ENCODE data around the gene AMER1. TPM values are rescaled to one million over a fixed set of nuclear protein-coding genes. Genes with fewer than 3 reads are reported as not detected.
"Not testable (repeated sequence)": the region's sequence is repeated elsewhere in the genome, so short reads cannot be mapped to it uniquely, and the experiment has no call there.

AMER1 gene
- total and polyA plus RNA-seq, 2 of the 4 experiments (the other 2 are of a cell fraction), result 1.3 to 2.2 TPM

DNA sequence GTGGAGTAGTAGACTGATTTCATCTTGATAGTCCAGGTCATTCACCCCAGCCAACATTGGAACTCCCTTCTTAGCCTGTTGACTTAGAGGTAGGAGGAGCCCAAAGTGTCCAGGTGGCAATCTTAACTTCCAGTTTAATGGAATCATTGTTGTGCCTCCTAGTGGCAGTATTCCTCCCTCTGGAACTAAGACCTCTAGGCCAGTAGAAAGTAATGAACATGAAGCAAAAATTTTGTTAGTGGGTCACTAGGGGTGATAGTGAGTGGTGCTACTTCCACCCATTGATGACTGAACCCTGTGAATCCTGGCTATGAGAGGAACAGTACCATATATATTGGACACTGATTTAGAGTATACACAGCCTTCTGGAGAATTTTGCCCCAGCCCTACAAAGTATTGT lies 8.5 kb upstream of the AMER1 start:
- H3K56ac ChIP-seq (ENCODE audit: extremely low read depth, insufficient read depth, low read length); H3K18ac ChIP-seq (ENCODE audit: low read depth, low read length); CTCF ChIA-PET; intact Hi-C loops (cut with micrococcal nuclease); H4K20me1 ChIP-seq (ENCODE audit: insufficient read depth, low read length); H3K23ac ChIP-seq (ENCODE audit: low read depth, low read length); H2BK15ac ChIP-seq (ENCODE audit: low read depth, low read length); H2BK20ac ChIP-seq (ENCODE audit: low read depth, low read length); H2BK120ac ChIP-seq (ENCODE audit: low read depth, low read length); in situ Hi-C loops (cut with MboI; ENCODE audit: low sequenced_read_pairs); H3K79me1 ChIP-seq (ENCODE audit: low read depth in 1 of 2, low read length in 2 of 2); BruUV-seq (replicated peaks); H3K4me3 ChIP-seq (ENCODE audit: insufficient read depth, low read depth, low read length); H2AFZ ChIP-seq (replicated peaks; ENCODE audit: low read length, poor library complexity); POLR2A ChIA-PET (ENCODE audit: unreplicated experiment); H3K4me1 ChIP-seq (ENCODE audit: control insufficient read depth, insufficient read depth, low read length); H2AK9ac ChIP-seq (replicated peaks; ENCODE audit: low read depth, low read length, poor library complexity); H3K4me2 ChIP-seq (ENCODE audit: low read depth, low read length); H3K27me3 ChIP-seq (ENCODE audit: control insufficient read depth, insufficient read depth, low read length); H3K9me1 ChIP-seq (ENCODE audit: insufficient read depth, low read length); H4K5ac ChIP-seq (ENCODE audit: low read depth, low read length); H3K14ac ChIP-seq (replicated peaks; ENCODE audit: low read depth, low read length); H3K9me3 ChIP-seq (ENCODE audit: control insufficient read depth, insufficient read depth, low read length); H2BK5ac ChIP-seq (ENCODE audit: low read depth, low read length, poor library complexity, severe bottlenecking); H3K27ac ChIP-seq (ENCODE audit: insufficient read depth, low read length); H2AK5ac ChIP-seq (ENCODE audit: low read depth, low read length); H4K8ac ChIP-seq (ENCODE audit: low read depth in 2 of 2, low read length in 2 of 2); DNase-seq; H3K4ac ChIP-seq (ENCODE audit: low read depth, low read length); H3K9ac ChIP-seq (ENCODE audit: low read depth, low read length); ATAC-seq (ENCODE audit: low read depth); H4K91ac ChIP-seq (ENCODE audit: insufficient read depth, low read depth, low read length); dilution Hi-C loops (cut with HindIII; ENCODE audit: low sequenced_read_pairs, unreplicated experiment); H3K36me3 ChIP-seq (ENCODE audit: control insufficient read depth, insufficient read depth, low read length): not testable (repeated sequence)

Measured in IMR-90 (cell line).